HL-60 (cell line): ENCODE results near the gene NRXN3.

ENCODE experiments used
- GABPA ChIP-seq: IDR thresholded peaks from 2 replicates; pipeline ENCODE4 v1.6.1; 2012; ENCODE audit warnings: low read depth
- POLR2AphosphoS5 ChIP-seq: IDR thresholded peaks from 2 replicates; pipeline ENCODE4 v1.6.1; 2012; ENCODE audit warnings: low read depth
- SPI1 ChIP-seq: IDR thresholded peaks from 2 replicates; pipeline ENCODE4 v1.6.1; 2012; ENCODE audit warnings: low read depth, mild to moderate bottlenecking, borderline replicate concordance
- TF ChIP-seq, protein P1 (sequence below): IDR thresholded peaks from one replicate; pipeline ENCODE4 v1.5.1; 2011; ENCODE audit warnings: low read length, control low read depth, inconsistent platforms; ENCODE audit not compliant: insufficient read depth
- TF ChIP-seq, protein P2 (sequence below): IDR thresholded peaks from 2 replicates; pipeline ENCODE4 v1.6.1; 2012; ENCODE audit warnings: low read depth; ENCODE audit not compliant: insufficient replicate concordance

DNA sequence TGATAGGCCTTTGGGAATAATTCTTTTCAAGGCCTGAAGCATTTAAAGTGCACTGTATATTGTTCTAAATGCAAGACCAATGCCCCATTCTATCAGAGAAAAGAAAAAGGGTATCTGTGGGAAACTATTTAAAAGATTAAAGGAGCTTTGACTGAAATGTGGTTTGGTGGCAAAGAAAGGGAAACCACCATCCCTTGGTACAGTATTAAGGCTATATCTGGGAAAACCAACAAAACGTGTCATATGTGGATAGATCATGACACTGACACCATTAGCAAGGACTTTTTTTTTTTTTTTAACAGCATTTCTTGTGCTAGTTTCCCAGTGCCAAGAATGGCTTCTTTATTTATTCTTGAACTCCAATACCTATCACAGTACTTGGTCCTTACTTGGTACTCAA is 1150.4 kb downstream of the NRXN3 start:
- TF ChIP-seq, protein P1, sequence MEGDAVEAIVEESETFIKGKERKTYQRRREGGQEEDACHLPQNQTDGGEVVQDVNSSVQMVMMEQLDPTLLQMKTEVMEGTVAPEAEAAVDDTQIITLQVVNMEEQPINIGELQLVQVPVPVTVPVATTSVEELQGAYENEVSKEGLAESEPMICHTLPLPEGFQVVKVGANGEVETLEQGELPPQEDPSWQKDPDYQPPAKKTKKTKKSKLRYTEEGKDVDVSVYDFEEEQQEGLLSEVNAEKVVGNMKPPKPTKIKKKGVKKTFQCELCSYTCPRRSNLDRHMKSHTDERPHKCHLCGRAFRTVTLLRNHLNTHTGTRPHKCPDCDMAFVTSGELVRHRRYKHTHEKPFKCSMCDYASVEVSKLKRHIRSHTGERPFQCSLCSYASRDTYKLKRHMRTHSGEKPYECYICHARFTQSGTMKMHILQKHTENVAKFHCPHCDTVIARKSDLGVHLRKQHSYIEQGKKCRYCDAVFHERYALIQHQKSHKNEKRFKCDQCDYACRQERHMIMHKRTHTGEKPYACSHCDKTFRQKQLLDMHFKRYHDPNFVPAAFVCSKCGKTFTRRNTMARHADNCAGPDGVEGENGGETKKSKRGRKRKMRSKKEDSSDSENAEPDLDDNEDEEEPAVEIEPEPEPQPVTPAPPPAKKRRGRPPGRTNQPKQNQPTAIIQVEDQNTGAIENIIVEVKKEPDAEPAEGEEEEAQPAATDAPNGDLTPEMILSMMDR = no peak
- TF ChIP-seq POLR2AphosphoS5 (no peak), GABPA (no peak), SPI1 (no peak)
- TF ChIP-seq, protein P2, sequence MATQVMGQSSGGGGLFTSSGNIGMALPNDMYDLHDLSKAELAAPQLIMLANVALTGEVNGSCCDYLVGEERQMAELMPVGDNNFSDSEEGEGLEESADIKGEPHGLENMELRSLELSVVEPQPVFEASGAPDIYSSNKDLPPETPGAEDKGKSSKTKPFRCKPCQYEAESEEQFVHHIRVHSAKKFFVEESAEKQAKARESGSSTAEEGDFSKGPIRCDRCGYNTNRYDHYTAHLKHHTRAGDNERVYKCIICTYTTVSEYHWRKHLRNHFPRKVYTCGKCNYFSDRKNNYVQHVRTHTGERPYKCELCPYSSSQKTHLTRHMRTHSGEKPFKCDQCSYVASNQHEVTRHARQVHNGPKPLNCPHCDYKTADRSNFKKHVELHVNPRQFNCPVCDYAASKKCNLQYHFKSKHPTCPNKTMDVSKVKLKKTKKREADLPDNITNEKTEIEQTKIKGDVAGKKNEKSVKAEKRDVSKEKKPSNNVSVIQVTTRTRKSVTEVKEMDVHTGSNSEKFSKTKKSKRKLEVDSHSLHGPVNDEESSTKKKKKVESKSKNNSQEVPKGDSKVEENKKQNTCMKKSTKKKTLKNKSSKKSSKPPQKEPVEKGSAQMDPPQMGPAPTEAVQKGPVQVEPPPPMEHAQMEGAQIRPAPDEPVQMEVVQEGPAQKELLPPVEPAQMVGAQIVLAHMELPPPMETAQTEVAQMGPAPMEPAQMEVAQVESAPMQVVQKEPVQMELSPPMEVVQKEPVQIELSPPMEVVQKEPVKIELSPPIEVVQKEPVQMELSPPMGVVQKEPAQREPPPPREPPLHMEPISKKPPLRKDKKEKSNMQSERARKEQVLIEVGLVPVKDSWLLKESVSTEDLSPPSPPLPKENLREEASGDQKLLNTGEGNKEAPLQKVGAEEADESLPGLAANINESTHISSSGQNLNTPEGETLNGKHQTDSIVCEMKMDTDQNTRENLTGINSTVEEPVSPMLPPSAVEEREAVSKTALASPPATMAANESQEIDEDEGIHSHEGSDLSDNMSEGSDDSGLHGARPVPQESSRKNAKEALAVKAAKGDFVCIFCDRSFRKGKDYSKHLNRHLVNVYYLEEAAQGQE = no peak
